ENCODE data around the gene EEFSEC.

GRCh38 chr3:128297401-128298138 lies 144.3 kb downstream of the EEFSEC start:
- TF ChIP-seq, protein P1, sequence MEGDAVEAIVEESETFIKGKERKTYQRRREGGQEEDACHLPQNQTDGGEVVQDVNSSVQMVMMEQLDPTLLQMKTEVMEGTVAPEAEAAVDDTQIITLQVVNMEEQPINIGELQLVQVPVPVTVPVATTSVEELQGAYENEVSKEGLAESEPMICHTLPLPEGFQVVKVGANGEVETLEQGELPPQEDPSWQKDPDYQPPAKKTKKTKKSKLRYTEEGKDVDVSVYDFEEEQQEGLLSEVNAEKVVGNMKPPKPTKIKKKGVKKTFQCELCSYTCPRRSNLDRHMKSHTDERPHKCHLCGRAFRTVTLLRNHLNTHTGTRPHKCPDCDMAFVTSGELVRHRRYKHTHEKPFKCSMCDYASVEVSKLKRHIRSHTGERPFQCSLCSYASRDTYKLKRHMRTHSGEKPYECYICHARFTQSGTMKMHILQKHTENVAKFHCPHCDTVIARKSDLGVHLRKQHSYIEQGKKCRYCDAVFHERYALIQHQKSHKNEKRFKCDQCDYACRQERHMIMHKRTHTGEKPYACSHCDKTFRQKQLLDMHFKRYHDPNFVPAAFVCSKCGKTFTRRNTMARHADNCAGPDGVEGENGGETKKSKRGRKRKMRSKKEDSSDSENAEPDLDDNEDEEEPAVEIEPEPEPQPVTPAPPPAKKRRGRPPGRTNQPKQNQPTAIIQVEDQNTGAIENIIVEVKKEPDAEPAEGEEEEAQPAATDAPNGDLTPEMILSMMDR (IDR thresholded peaks at IDR 0.05) = no peak
- TF ChIP-seq POLR2A (IDR thresholded peaks at IDR 0.05; ENCODE audit: low read depth) (no peak), POLR2AphosphoS5 (IDR thresholded peaks at IDR 0.05) (no peak)
